Measurements from ENCODE around the gene MRLN.
"Not testable (repeated sequence)": the region's sequence is repeated elsewhere in the genome, so short reads cannot be mapped to it uniquely, and the experiment has no call there.

MRLN gene

GRCh38 chr10:59753267-59753666, at the start of gene MRLN:
TSS of gene MRLN (minus strand) at chr10:59753455.
- DNase-seq, result no peak

GRCh38 chr10:59801171-59801570, 47.9 kb upstream of the MRLN start:
- no peak for DNase-seq

- DNase-seq, result no peak
Observed at GRCh38 chr10:59799421-59799820, 46.2 kb upstream of the MRLN start.

- no peak for DNase-seq
Observed at GRCh38 chr10:59793919-59794318, 40.7 kb upstream of the MRLN start.

GRCh38 chr10:59792812-59793211, 39.6 kb upstream of the MRLN start:
- DNase-seq, result no peak

- DNase-seq, result no peak
Observed at GRCh38 chr10:59791601-59792000, 38.3 kb upstream of the MRLN start.

- not testable (repeated sequence) for DNase-seq
Observed at GRCh38 chr10:59790080-59790479, 36.8 kb upstream of the MRLN start.

GRCh38 chr10:59788914-59789313, 35.7 kb upstream of the MRLN start:
- DNase-seq, result not testable (repeated sequence)

GRCh38 chr10:59787032-59787431, 33.8 kb upstream of the MRLN start:
- not testable (repeated sequence) for DNase-seq

- not testable (repeated sequence) for DNase-seq
Observed at GRCh38 chr10:59785476-59785875, 32.2 kb upstream of the MRLN start.

GRCh38 chr10:59781511-59781910, 28.3 kb upstream of the MRLN start:
- DNase-seq, result no peak

GRCh38 chr10:59779756-59780533, 26.7 kb upstream of the MRLN start:
- DNase-seq, result no peak

GRCh38 chr10:59774451-59774850, 21.2 kb upstream of the MRLN start:
- no peak for DNase-seq

GRCh38 chr10:59773088-59773487, 19.8 kb upstream of the MRLN start:
- no peak for DNase-seq

GRCh38 chr10:59771162-59771807, 18.0 kb upstream of the MRLN start:
- DNase-seq, result no peak

- DNase-seq, result no peak
Observed at GRCh38 chr10:59770689-59771088, 17.4 kb upstream of the MRLN start.

- no peak for DNase-seq
Observed at GRCh38 chr10:59762505-59762904, 9.2 kb upstream of the MRLN start.

- no peak for DNase-seq
Observed at GRCh38 chr10:59757966-59758365, 4.7 kb upstream of the MRLN start.

- no peak for DNase-seq
Observed at GRCh38 chr10:59754951-59755350, 1.7 kb upstream of the MRLN start.

- DNase-seq, result no peak
Observed at GRCh38 chr10:59752278-59752940, 846 bp downstream of the MRLN start.

- DNase-seq, result no peak
Observed at GRCh38 chr10:59750155-59750945, 2.9 kb downstream of the MRLN start.

GRCh38 chr10:59748834-59749233, 4.4 kb downstream of the MRLN start:
- DNase-seq, result no peak

- DNase-seq, result no peak
Observed at GRCh38 chr10:59745163-59745650, 8.0 kb downstream of the MRLN start.

Measured in activated CD8-positive, alpha-beta memory T cell treated with anti-CD3 and anti-CD28 coated beads for 24 hours (primary cell).